Measurements from ENCODE around the gene SLC7A10. TPM values are rescaled to one million over a fixed set of nuclear protein-coding genes. Genes with fewer than 3 reads are reported as not detected.

Gene SLC7A10
- total RNA-seq, 3 donors from 2014 or later (not counting 1 experiment from before 2014, with no cell fraction given): not detected

GRCh38 chr19:33194532-33194885, 31.1 kb downstream of the SLC7A10 start:
- Mint-ChIP-seq H3K4me1 (no peaks in the 10 kb centered on the region), H3K36me3 (no peaks in the 10 kb centered on the region), H3K27ac (no peak overlapping the region), H3K27me3 (ENCODE audit: low read depth in 2 of 2) (peaks cover 37 to 42% of the 10 kb centered on the region in 2 donors), H3K4me3 (no peak overlapping the region), H3K9me3 (no peaks in the 10 kb centered on the region)
- Histone ChIP-seq H3K36me3 (ENCODE audit: control insufficient read depth, insufficient read depth, low read length) (no peaks in the 10 kb centered on the region), H3K4me1 (ENCODE audit: control insufficient read depth, insufficient read depth, low read length) (no peaks in the 10 kb centered on the region), H3K27ac (ENCODE audit: low read length) (no peak overlapping the region), H3K4me3 (ENCODE audit: low read length) (no peak overlapping the region), H3K27me3 (ENCODE audit: control insufficient read depth, insufficient read depth, low read length) (peaks cover 9% of the 10 kb centered on the region), H3K9me3 (ENCODE audit: control insufficient read depth, insufficient read depth, low read length) (no peaks in the 10 kb centered on the region)
- intact Hi-C loops (cut with micrococcal nuclease): no loop called here
- under 1% methylated on average over 57 of the region's 57 CpGs for WGBS (ENCODE audit: insufficient coverage)
- DNase-seq (no peak), ATAC-seq (peak in 2 of 3 donors; percentile 20 to 28)
- no peak for TF ChIP-seq CTCF (IDR thresholded peaks at IDR 0.05)

- ATAC-seq (peak in 2 of 3 donors; percentile 15 to 25), DNase-seq (no peak)
- no peaks in the 10 kb centered on the region for H3K4me1 Mint-ChIP-seq
- H3K27me3 Mint-ChIP-seq (ENCODE audit: low read depth in 2 of 2): peaks cover 37 to 45% of the 10 kb centered on the region in 2 donors
- no peaks in the 10 kb centered on the region for H3K4me1 ChIP-seq (ENCODE audit: control insufficient read depth, insufficient read depth, low read length)
- H3K9me3 ChIP-seq (ENCODE audit: control insufficient read depth, insufficient read depth, low read length): no peaks in the 10 kb centered on the region
- no peaks in the 10 kb centered on the region for H3K36me3 ChIP-seq (ENCODE audit: control insufficient read depth, insufficient read depth, low read length)
- H3K27me3 ChIP-seq (ENCODE audit: control insufficient read depth, insufficient read depth, low read length): peaks cover 9% of the 10 kb centered on the region
- no peaks in the 10 kb centered on the region for H3K36me3 Mint-ChIP-seq
- H3K27ac ChIP-seq (ENCODE audit: low read length): no peak within 1 kb of the TSS
- no peak for TF ChIP-seq CTCF (IDR thresholded peaks at IDR 0.05)
- H3K9me3 Mint-ChIP-seq: no peaks in the 10 kb centered on the region
- 6% methylated on average over 50 of the region's 50 CpGs for WGBS (ENCODE audit: insufficient coverage)
- H3K4me3 Mint-ChIP-seq: peak within 1 kb of the TSS; percentile 64
- intact Hi-C loops (cut with micrococcal nuclease): no loop called here
- H3K27ac Mint-ChIP-seq: no peak within 1 kb of the TSS
- no peak within 1 kb of the TSS for H3K4me3 ChIP-seq (ENCODE audit: low read length)
Observed at GRCh38 chr19:33193865-33194362, 31.7 kb downstream of the SLC7A10 start, which contains the start of gene LRP3. LRP3 (plus strand) TSS chr19:33194330; CDS start chr19:33194786, 456 bp downstream.

- DNase-seq (no peak), ATAC-seq (no peak)
- Histone ChIP-seq H3K36me3 (ENCODE audit: control insufficient read depth, insufficient read depth, low read length) (no peaks in the 10 kb centered on the region), H3K4me3 (ENCODE audit: low read length) (no peak overlapping the region), H3K27ac (ENCODE audit: low read length) (no peak overlapping the region), H3K4me1 (ENCODE audit: control insufficient read depth, insufficient read depth, low read length) (no peaks in the 10 kb centered on the region), H3K27me3 (ENCODE audit: control insufficient read depth, insufficient read depth, low read length) (peaks cover 9% of the 10 kb centered on the region), H3K9me3 (ENCODE audit: control insufficient read depth, insufficient read depth, low read length) (no peaks in the 10 kb centered on the region)
- intact Hi-C loops (cut with micrococcal nuclease): no loop called here
- no peaks in the 10 kb centered on the region for H3K4me1 Mint-ChIP-seq
- TF ChIP-seq CTCF (IDR thresholded peaks at IDR 0.05): no peak
- no peaks in the 10 kb centered on the region for H3K36me3 Mint-ChIP-seq
- 84% methylated on average over 4 of the region's 8 CpGs for WGBS (ENCODE audit: insufficient coverage)
- no peaks in the 10 kb centered on the region for H3K9me3 Mint-ChIP-seq
- peaks cover 37 to 45% of the 10 kb centered on the region in 2 donors for H3K27me3 Mint-ChIP-seq (ENCODE audit: low read depth in 2 of 2)
- H3K4me3 Mint-ChIP-seq: peak overlapping the region; percentile 64
- H3K27ac Mint-ChIP-seq: no peak overlapping the region
Observed at GRCh38 chr19:33193269-33193864, 32.3 kb downstream of the SLC7A10 start.

- no peak overlapping the region for H3K4me3 Mint-ChIP-seq
- no peaks in the 10 kb centered on the region for H3K36me3 ChIP-seq (ENCODE audit: control insufficient read depth, insufficient read depth, low read length)
- 81% methylated on average over 7 of the region's 7 CpGs for WGBS (ENCODE audit: insufficient coverage)
- peaks cover 9% of the 10 kb centered on the region for H3K27me3 ChIP-seq (ENCODE audit: control insufficient read depth, insufficient read depth, low read length)
- H3K27ac Mint-ChIP-seq: no peak overlapping the region
- intact Hi-C loops (cut with micrococcal nuclease): no loop called here
- H3K4me3 ChIP-seq (ENCODE audit: low read length): no peak overlapping the region
- no peak for ATAC-seq
- no peak overlapping the region for H3K27ac ChIP-seq (ENCODE audit: low read length)
- peaks cover 37 to 44% of the 10 kb centered on the region in 2 donors for H3K27me3 Mint-ChIP-seq (ENCODE audit: low read depth in 2 of 2)
- H3K4me1 Mint-ChIP-seq: peaks cover 0 to under 1% of the 10 kb centered on the region in 2 donors
- no peaks in the 10 kb centered on the region for H3K9me3 ChIP-seq (ENCODE audit: control insufficient read depth, insufficient read depth, low read length)
- no peak for DNase-seq
- TF ChIP-seq CTCF (IDR thresholded peaks at IDR 0.05): no peak
- H3K9me3 Mint-ChIP-seq: no peaks in the 10 kb centered on the region
- H3K4me1 ChIP-seq (ENCODE audit: control insufficient read depth, insufficient read depth, low read length): peaks cover 3% of the 10 kb centered on the region
- no peaks in the 10 kb centered on the region for H3K36me3 Mint-ChIP-seq
Observed at GRCh38 chr19:33192010-33192409, 33.6 kb downstream of the SLC7A10 start.

All from natural killer cell (primary cell).